Esophagus squamous epithelium (tissue), 5 donors: ENCODE results near the gene ARL11. TPM values are rescaled to one million over a fixed set of nuclear protein-coding genes. Genes with fewer than 3 reads are reported as not detected.
"Not testable (repeated sequence)": the region's sequence is repeated elsewhere in the genome, so short reads cannot be mapped to it uniquely, and the experiment has no call there.

Experiments used
- DNase-seq: peaks from one replicate; lab custom pipeline; 2025; lab: John Stamatoyannopoulos, UW
- H3K27ac ChIP-seq, 4 donors: fragments of 200-600 bp; sonication (generic); one replicate each; pipeline ENCODE4 v1.5.1; 2016 to 2019; ENCODE audit warnings: mild to moderate bottlenecking in 1 of 4
- H3K27me3 ChIP-seq, 4 donors: fragments of 200-600 bp; sonication (generic); 1 replicate in 3 of 4; 2 replicates in 1 of 4; pipeline versions ENCODE4 v1.5.1 to v1.6.0; 2017 to 2021; ENCODE audit warnings: antibody characterized with exemption in 1 of 4
- H3K36me3 ChIP-seq, 3 donors: fragments of 200-600 bp; sonication (generic); one replicate each; pipeline ENCODE4 v1.5.1; 2016 to 2019
- H3K4me1 ChIP-seq, 3 donors: fragments of 200-600 bp; sonication (generic); one replicate each; pipeline ENCODE4 v1.5.1; 2017 to 2019
- H3K4me3 ChIP-seq, 4 donors: fragments of 200-600 bp; sonication (generic); 1 replicate in 3 of 4; 2 replicates in 1 of 4; pipeline ENCODE4 v1.5.1; 2016 to 2019; ENCODE audit warnings: mild to moderate bottlenecking in 2 of 4, moderate library complexity in 1 of 4
- H3K9me3 ChIP-seq, 3 donors: fragments of 200-600 bp; sonication (generic); one replicate each; pipeline ENCODE4 v1.5.1; 2016 to 2019
- POLR2A ChIP-seq, 4 donors: fragments of 450-650 bp; IDR thresholded peaks; one replicate each; pipeline ENCODE4 v1.6.1; 2017; ENCODE audit warnings: antibody characterized with exemption in 4 of 4, mild to moderate bottlenecking in 4 of 4, moderate library complexity in 3 of 4
- WGBS, 2 donors: methylation state at CpG; one replicate each; pipeline ENCODE4 v1.1.5; 2018; 5-methylcytosine and 5-hydroxymethylcytosine counted together
- intact Hi-C: fragments of 100-400 bp; cut with DNase I; formaldehyde crosslinking; loops from one replicate; pipeline ENCODE4 v1.15.0; 2022
- total RNA-seq, 4 donors: library from RNA; depleted of rRNA; stranded (reverse); fragments of >200 nt; gene quantifications; one replicate each; pipeline ENCODE4 v1.1.0, GENCODE V29; 2016
- TF ChIP-seq, protein P1 (sequence below), 6 experiments: fragments of 450-650 bp in 4 of 6; fragments of 200-600 bp in 2 of 6; sonication (generic) in 2 of 6; IDR thresholded peaks; one replicate each; pipeline ENCODE4 v1.5.1; 2016 to 2019; ENCODE audit warnings: antibody characterized with exemption in 6 of 6, mild to moderate bottlenecking in 4 of 6, moderate library complexity in 4 of 6
- donor health status: DM: yes; HTN: yes; CAD: no.

ARL11 gene
- total RNA-seq, 4 donors from 2014 or later = 0.22 to 1.9 (median 0.95) TPM

DNA sequence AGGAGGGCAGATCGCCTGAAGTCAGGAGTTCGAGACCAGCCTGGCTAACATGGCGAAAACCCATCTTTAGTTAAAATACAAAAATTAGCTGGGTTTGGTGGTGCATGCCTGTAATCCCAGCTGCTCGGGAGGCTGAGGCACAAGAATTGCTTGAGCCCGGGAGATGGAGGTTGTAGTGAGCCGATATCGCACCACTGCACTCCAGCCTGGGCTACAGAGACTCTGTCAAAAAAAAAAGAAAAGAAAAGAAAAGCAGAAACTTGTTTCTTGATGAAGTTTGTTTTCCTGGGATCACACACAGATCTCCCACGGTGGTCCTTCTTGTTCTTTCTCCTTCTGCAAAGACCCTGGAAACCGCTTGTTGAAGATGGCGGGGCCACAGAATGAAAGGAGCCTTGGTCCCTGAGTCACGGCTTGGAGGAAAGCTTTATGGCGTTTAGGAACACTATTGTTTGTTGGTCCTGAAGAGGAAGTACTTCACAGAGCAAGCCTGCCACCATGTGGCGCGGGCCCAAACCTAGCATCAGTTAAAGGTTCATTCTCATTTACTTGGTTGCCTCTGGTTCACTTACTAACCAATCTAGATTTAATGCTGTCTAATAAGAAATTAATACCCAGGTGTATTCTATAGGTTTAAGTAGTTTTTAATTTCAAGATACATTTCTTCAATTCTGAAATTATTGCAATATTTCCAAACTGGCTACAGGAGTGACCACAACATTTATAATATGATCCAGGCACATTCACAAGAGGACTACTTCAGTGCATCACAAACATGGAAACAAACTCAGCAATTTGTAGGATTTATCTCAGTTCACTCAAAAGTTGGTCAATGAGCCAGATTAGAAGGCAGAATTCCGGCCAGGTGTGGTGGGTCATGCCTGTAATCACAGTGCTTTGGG, 21.3 kb upstream of the ARL11 start:
- intact Hi-C loops = loop anchor here (5.0 kb wide), 1 partner anchor 305 kb away; no protein-coding TSS in a partner anchor
- peak overlapping the region in 1 of 4 donors; percentile 23 for H3K27ac ChIP-seq
- peak; percentile 32 for DNase-seq
- WGBS, 2 donors = 25 to 33% methylated on average over 13 to 15 of the region's 15 CpGs
- H3K27me3 ChIP-seq = no peaks in the 10 kb centered on the region
- H3K36me3 ChIP-seq = no peaks in the 10 kb centered on the region
- peak overlapping the region; percentile 14 to 36 (median 26) for H3K4me3 ChIP-seq
- TF ChIP-seq, protein P1, sequence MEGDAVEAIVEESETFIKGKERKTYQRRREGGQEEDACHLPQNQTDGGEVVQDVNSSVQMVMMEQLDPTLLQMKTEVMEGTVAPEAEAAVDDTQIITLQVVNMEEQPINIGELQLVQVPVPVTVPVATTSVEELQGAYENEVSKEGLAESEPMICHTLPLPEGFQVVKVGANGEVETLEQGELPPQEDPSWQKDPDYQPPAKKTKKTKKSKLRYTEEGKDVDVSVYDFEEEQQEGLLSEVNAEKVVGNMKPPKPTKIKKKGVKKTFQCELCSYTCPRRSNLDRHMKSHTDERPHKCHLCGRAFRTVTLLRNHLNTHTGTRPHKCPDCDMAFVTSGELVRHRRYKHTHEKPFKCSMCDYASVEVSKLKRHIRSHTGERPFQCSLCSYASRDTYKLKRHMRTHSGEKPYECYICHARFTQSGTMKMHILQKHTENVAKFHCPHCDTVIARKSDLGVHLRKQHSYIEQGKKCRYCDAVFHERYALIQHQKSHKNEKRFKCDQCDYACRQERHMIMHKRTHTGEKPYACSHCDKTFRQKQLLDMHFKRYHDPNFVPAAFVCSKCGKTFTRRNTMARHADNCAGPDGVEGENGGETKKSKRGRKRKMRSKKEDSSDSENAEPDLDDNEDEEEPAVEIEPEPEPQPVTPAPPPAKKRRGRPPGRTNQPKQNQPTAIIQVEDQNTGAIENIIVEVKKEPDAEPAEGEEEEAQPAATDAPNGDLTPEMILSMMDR (IDR thresholded peaks at IDR 0.05) = peak; percentile 61 to 86 (median 80)
- no peak for TF ChIP-seq POLR2A (IDR thresholded peaks at IDR 0.05)
- peaks cover 0 to 19% (median 0%) of the 10 kb centered on the region in 3 donors for H3K4me1 ChIP-seq
- no peaks in the 10 kb centered on the region for H3K9me3 ChIP-seq

DNA sequence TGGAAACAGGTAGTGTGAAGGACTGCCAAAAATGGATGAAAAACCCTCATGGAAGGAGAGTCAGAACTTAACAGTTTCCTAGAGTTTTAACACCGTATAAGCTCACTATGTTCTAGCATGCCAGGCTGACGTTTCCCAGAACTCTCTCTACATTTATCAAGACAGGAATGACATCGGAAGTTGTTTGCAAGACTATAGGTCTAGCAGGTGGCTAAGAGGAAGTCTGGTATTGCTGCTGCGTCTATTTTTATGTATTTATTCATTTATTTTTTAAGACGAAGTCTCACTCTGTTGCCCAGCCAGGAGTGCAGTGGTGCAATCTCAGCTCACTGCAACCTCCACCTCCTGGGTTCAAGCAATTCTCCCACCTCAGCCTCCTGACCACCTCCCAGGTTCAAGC, 20.5 kb upstream of the ARL11 start:
- no peak overlapping the region for H3K4me3 ChIP-seq
- H3K36me3 ChIP-seq = no peaks in the 10 kb centered on the region
- TF ChIP-seq POLR2A (IDR thresholded peaks at IDR 0.05) = no peak
- TF ChIP-seq, protein P1 (IDR thresholded peaks at IDR 0.05) = no peak
- no peak overlapping the region for H3K27ac ChIP-seq
- peaks cover 0 to 12% (median 0%) of the 10 kb centered on the region in 3 donors for H3K4me1 ChIP-seq
- H3K27me3 ChIP-seq = no peaks in the 10 kb centered on the region
- WGBS, 2 donors = 52 to 59% methylated on average over 5 of the region's 5 CpGs
- intact Hi-C loops = loop anchor here (5.0 kb wide), 1 partner anchor 305 kb away; no protein-coding TSS in a partner anchor
- no peak for DNase-seq
- H3K9me3 ChIP-seq = no peaks in the 10 kb centered on the region

DNA sequence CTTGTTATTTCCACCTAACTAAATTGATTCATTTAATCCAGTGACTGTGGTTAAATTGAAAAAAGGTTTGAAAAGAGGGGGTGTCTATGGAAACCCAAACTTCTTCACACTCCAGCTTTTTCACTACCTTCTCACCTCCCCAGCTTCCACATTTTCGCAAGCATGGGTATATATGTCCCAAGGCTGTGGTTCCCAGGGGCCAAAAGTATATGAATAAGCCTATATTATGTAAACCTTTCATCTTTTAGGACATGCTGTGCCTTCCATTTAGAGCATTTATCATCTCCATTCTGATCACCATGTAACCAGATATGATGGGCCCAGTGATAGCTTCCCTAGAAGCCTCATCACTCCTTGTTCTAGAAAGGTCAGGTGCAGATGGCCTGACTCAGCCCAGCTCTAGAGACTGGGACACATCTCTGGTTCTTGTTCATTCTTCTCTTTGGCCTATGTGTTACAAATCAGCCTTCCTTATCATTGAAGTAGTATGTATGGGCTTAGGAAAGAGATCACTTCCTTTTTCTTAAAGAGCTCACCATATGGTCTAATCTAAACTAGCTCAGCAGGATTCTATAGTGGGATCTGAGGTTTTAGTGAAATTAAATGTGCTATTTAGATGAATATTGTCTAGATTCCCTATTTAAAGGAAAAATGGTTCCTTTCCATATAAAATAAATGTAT, 19.5 kb upstream of the ARL11 start:
- TF ChIP-seq POLR2A (IDR thresholded peaks at IDR 0.05) = no peak
- TF ChIP-seq, protein P1 (IDR thresholded peaks at IDR 0.05) = no peak
- no peak overlapping the region for H3K4me3 ChIP-seq

DNA sequence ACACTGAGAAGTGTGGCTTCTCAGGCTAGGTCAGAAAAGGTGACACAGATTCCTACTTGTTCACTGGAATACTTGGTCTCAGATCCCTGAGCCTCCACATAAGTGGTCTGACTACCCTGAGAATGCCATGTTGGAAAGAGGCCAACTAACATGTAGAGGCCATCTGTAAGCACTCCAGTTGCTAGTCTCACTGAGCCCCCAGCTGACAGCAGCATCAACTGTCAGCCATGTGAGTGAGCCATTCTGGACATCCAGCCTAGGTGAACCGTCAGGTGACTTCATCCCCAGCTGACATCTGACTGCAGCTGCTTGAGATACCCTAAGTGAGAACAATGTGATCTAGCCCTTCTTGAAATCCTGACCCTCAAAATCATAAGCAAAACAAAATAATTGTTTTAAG, 18.1 kb upstream of the ARL11 start:
- WGBS, 2 donors = 73 to 88% methylated on average over 1 of the region's 1 CpG
- DNase-seq = no peak
- Histone ChIP-seq H3K27ac (no peak overlapping the region), H3K4me3 (no peak overlapping the region), H3K4me1 (peaks cover 0 to 5% (median 0%) of the 10 kb centered on the region in 3 donors), H3K27me3 (no peaks in the 10 kb centered on the region), H3K9me3 (no peaks in the 10 kb centered on the region), H3K36me3 (no peaks in the 10 kb centered on the region)
- no peak for TF ChIP-seq POLR2A (IDR thresholded peaks at IDR 0.05)
- TF ChIP-seq, protein P1 (IDR thresholded peaks at IDR 0.05) = no peak
- intact Hi-C loops = no loop called here

More for the DNA sequence above, 19.5 kb upstream of the ARL11 start:
- DNase-seq = no peak
- WGBS, 2 donors = 72 to 93% methylated on average over 1 of the region's 1 CpG
- H3K27ac ChIP-seq = no peak overlapping the region
- no peaks in the 10 kb centered on the region for H3K27me3 ChIP-seq
- peaks cover 0 to 10% (median 0%) of the 10 kb centered on the region in 3 donors for H3K4me1 ChIP-seq
- no peaks in the 10 kb centered on the region for H3K9me3 ChIP-seq
- intact Hi-C loops = loop anchor here (5.0 kb wide), 1 partner anchor 306 kb away; no protein-coding TSS in a partner anchor
- no peaks in the 10 kb centered on the region for H3K36me3 ChIP-seq

DNA sequence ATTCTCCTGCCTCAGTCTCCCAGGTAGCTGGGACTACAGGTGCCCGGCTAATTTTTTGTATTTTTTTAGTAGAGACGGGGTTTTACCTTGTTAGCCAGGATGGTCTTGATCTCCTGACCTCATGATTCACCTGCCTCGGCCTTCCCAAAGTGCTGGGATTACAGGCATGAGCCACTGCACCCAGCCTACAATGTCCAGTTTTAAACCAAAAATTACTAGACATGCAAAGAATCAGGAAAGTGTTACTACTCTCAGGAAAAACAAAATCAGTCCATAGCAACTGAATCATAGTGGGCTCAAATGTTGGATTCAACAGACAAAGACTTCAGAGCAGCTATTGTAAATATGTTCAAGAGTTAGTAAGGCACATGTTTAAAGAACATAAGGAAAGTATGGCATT, 16.3 kb upstream of the ARL11 start:
- H3K27me3 ChIP-seq, H3K27ac ChIP-seq, H3K36me3 ChIP-seq, DNase-seq, intact Hi-C loops, H3K9me3 ChIP-seq, H3K4me3 ChIP-seq: not testable (repeated sequence)
- H3K4me1 ChIP-seq = peaks cover 0 to 11% (median 0%) of the 10 kb centered on the region in 3 donors
- 82 to 98% methylated on average over 3 of the region's 3 CpGs for WGBS, 2 donors
